Measurements from ENCODE around the gene XPR1.

Gene XPR1

GRCh38 chr1:180751921-180752320 lies 120.1 kb downstream of the XPR1 start:
- no peaks in the 10 kb centered on the region for H3K27me3 ChIP-seq
- no peak overlapping the region for H3K4me3 ChIP-seq
- TF ChIP-seq CTCF (IDR thresholded peaks at IDR 0.05), result no peak
- H3K4me1 ChIP-seq, result peaks cover 0 to 6% (median 0%) of the 10 kb centered on the region in 4 donors
- H3K9me3 ChIP-seq, result peaks cover 0 to 4% (median 0%) of the 10 kb centered on the region in 3 donors
- no peak overlapping the region for H3K27ac ChIP-seq
- H3K36me3 ChIP-seq, result peaks cover 0 to 3% (median 0%) of the 10 kb centered on the region in 3 donors
- intact Hi-C loops (cut with DNase I; ENCODE audit: low total_unique reads), result no loop called here
- DNase-seq, result no peak

- intact Hi-C loops (cut with DNase I; ENCODE audit: low total_unique reads), result no loop called here
- no peak for DNase-seq
- no peak overlapping the region for H3K27ac ChIP-seq
- peaks cover 0 to 6% (median 0%) of the 10 kb centered on the region in 4 donors for H3K4me1 ChIP-seq
- H3K4me3 ChIP-seq, result no peak overlapping the region
- H3K9me3 ChIP-seq, result peaks cover 0 to 4% (median 0%) of the 10 kb centered on the region in 3 donors
- H3K36me3 ChIP-seq, result peaks cover 0 to 3% (median 0%) of the 10 kb centered on the region in 3 donors
- no peaks in the 10 kb centered on the region for H3K27me3 ChIP-seq
- TF ChIP-seq CTCF (IDR thresholded peaks at IDR 0.05), result no peak
These were observed 122.6 kb downstream of the XPR1 start for GRCh38 chr1:180754453-180754852.

GRCh38 chr1:180757657-180758056 lies 125.8 kb downstream of the XPR1 start:
- H3K36me3 ChIP-seq, result peaks cover 0 to 3% (median 0%) of the 10 kb centered on the region in 3 donors
- H3K27ac ChIP-seq, result no peak overlapping the region
- peaks cover 0 to under 1% (median 0%) of the 10 kb centered on the region in 4 donors for H3K4me1 ChIP-seq
- DNase-seq, result no peak
- no peak overlapping the region for H3K4me3 ChIP-seq
- no peaks in the 10 kb centered on the region for H3K27me3 ChIP-seq
- peaks cover 0 to 4% (median 0%) of the 10 kb centered on the region in 3 donors for H3K9me3 ChIP-seq
- no peak for TF ChIP-seq CTCF (IDR thresholded peaks at IDR 0.05)
- intact Hi-C loops (cut with DNase I; ENCODE audit: low total_unique reads), result no loop called here

- H3K27ac ChIP-seq, result no peak overlapping the region
- DNase-seq, result no peak
- TF ChIP-seq CTCF (IDR thresholded peaks at IDR 0.05), result no peak
- no peaks in the 10 kb centered on the region for H3K9me3 ChIP-seq
- H3K4me1 ChIP-seq, result peaks cover 0 to 10% (median 0%) of the 10 kb centered on the region in 4 donors
- intact Hi-C loops (cut with DNase I; ENCODE audit: low total_unique reads), result no loop called here
- no peak overlapping the region for H3K4me3 ChIP-seq
- no peaks in the 10 kb centered on the region for H3K27me3 ChIP-seq
- H3K36me3 ChIP-seq, result no peaks in the 10 kb centered on the region
These were observed 131.0 kb downstream of the XPR1 start for GRCh38 chr1:180762796-180763195.

- DNase-seq, result no peak
- H3K27ac ChIP-seq, result no peak overlapping the region
- no peaks in the 10 kb centered on the region for H3K27me3 ChIP-seq
- H3K4me1 ChIP-seq, result peaks cover 0 to 10% (median 0%) of the 10 kb centered on the region in 4 donors
- intact Hi-C loops (cut with DNase I; ENCODE audit: low total_unique reads), result no loop called here
- no peak for TF ChIP-seq CTCF (IDR thresholded peaks at IDR 0.05)
- H3K4me3 ChIP-seq, result no peak overlapping the region
- H3K36me3 ChIP-seq, result no peaks in the 10 kb centered on the region
- no peaks in the 10 kb centered on the region for H3K9me3 ChIP-seq
These were observed 133.3 kb downstream of the XPR1 start for GRCh38 chr1:180765151-180765550.

GRCh38 chr1:180769889-180770288 lies 138.1 kb downstream of the XPR1 start:
- Histone ChIP-seq H3K9me3 (peaks cover 0 to 7% (median 0%) of the 10 kb centered on the region in 3 donors), H3K27me3 (no peaks in the 10 kb centered on the region), H3K27ac (no peak overlapping the region), H3K36me3 (no peaks in the 10 kb centered on the region), H3K4me3 (no peak overlapping the region), H3K4me1 (peaks cover 0 to 19% (median 0%) of the 10 kb centered on the region in 4 donors)
- TF ChIP-seq CTCF (IDR thresholded peaks at IDR 0.05), result no peak
- intact Hi-C loops (cut with DNase I; ENCODE audit: low total_unique reads), result no loop called here
- DNase-seq, result no peak
